Neural progenitor cell (in vitro differentiated cells): ENCODE results near the gene SLC25A51.

ENCODE experiments used
- CTCF ChIP-seq: fragments of 200-600 bp; sonication (generic); IDR thresholded peaks from 2 replicates; pipeline ENCODE4 v1.5.1; 2017; ENCODE audit warnings: antibody characterized with exemption, mild to moderate bottlenecking
- EZH2phosphoT487 ChIP-seq: fragments of 200-600 bp; sonication (generic); IDR thresholded peaks from 2 replicates; pipeline ENCODE4 v1.6.1; 2017; ENCODE audit warnings: antibody characterized with exemption

DNA sequence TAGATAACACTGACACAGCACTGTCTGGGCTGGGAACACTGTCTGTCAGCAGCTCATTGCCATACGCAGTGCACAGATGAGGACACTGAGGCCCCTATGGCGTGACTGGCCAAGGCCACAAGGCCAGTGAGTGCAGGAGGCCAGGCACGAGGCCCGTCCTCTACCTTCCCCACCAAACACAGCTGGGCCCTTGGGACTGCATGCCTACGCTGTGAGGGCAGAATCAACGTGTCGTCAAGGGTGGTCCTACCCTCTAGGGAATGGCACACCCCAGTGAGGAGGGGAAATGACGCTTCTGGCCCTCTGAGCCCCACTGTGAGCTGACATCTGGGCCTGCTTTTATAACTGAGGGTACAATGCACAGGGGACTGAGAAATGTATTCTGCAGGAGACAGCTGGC lies 42.1 kb upstream of the SLC25A51 start:
- TF ChIP-seq CTCF, result no peak
- TF ChIP-seq EZH2phosphoT487, result no peak
